Osteoblast (primary cell): Measurements from ENCODE around the gene AFAP1L2. TPM values are rescaled to one million over a fixed set of nuclear protein-coding genes. Genes with fewer than 3 reads are reported as not detected.

Experiments
- DNase-seq: peaks from one replicate; pipeline ENCODE4 v3.0.0; 2011; ENCODE audit warnings: low spot score, mixed read lengths; ENCODE audit not compliant: insufficient read length; ENCODE audit errors: missing footprints
- H2AFZ ChIP-seq: 2 replicates; pipeline ENCODE4 v1.6.0; 2011; ENCODE audit warnings: mild to moderate bottlenecking, low read length
- H3K27ac ChIP-seq: 2 replicates; pipeline ENCODE4 v1.5.1; 2011; ENCODE audit warnings: mild to moderate bottlenecking, low read depth, low read length, moderate library complexity
- H3K27me3 ChIP-seq: 2 replicates; pipeline ENCODE4 v1.6.0; 2012; ENCODE audit warnings: mild to moderate bottlenecking, control low read depth, inconsistent platforms, low read length, moderate library complexity; ENCODE audit not compliant: insufficient read depth
- H3K36me3 ChIP-seq: 2 replicates; pipeline ENCODE4 v1.5.1; 2011; ENCODE audit warnings: mild to moderate bottlenecking, low read length, control low read depth, moderate library complexity; ENCODE audit not compliant: insufficient read depth
- H3K4me1 ChIP-seq: 2 replicates; pipeline ENCODE4 v1.5.1; 2011; ENCODE audit warnings: mild to moderate bottlenecking, low read length, control low read depth, moderate library complexity; ENCODE audit not compliant: insufficient read depth
- H3K4me2 ChIP-seq: 2 replicates; pipeline ENCODE4 v1.6.0; 2011; ENCODE audit warnings: mild to moderate bottlenecking, low read length; ENCODE audit not compliant: insufficient read depth
- H3K4me3 ChIP-seq: fragments of 200-600 bp; sonication (generic); 3 replicates; pipeline ENCODE4 v1.5.1; 2012; ENCODE audit warnings: mild to moderate bottlenecking, low read length, inconsistent platforms; ENCODE audit not compliant: insufficient read depth
- H3K79me2 ChIP-seq: 2 replicates; pipeline ENCODE4 v1.6.0; 2012; ENCODE audit warnings: mild to moderate bottlenecking, low read length, control low read depth, inconsistent platforms; ENCODE audit not compliant: insufficient read depth
- H3K9me3 ChIP-seq: 2 replicates; pipeline ENCODE4 v1.5.1; 2011; ENCODE audit warnings: low read depth, low read length, control low read depth
- H4K20me1 ChIP-seq: 2 replicates; pipeline ENCODE4 v1.6.0; 2012; ENCODE audit warnings: mild to moderate bottlenecking, low read length, control low read depth; ENCODE audit not compliant: insufficient read depth
- total RNA-seq: library from RNA; depleted of rRNA; stranded (reverse); fragments of >200 nt; gene quantifications from 2 replicates; pipeline ENCODE4 v1.2.3, GENCODE V29; 2012
- TF ChIP-seq, protein P1 (sequence below): IDR thresholded peaks from 2 replicates; pipeline ENCODE4 v1.5.1; 2011; ENCODE audit warnings: mild to moderate bottlenecking, low read depth, low read length, moderate library complexity; ENCODE audit errors: extremely low read depth

The AFAP1L2 gene
- total RNA-seq, 1 donor: 0.36 TPM

DNA sequence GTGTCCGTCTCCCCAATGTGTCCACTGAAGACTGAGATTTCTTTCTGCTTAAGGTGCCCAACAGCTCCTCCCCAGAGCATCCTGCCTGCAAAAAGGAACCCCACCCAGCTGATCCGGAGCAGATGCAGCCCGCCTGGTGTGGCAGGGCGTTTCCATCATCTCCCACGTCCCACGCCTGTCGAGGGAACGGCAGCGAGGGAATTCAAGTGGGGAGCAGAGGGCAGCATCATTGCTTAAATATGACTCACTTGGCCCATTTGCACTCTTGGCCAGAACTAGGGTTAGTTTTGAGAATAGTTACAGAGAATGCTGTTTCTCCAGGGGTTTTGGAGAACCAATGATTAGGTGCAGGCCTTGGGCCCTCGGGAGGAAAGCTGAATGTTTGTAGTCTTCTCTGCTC, 144.5 kb downstream of the AFAP1L2 start:
- Histone ChIP-seq H3K27me3 (peaks cover 4% of the 10 kb centered on the region), H2AFZ (no peak overlapping the region), H3K4me1 (peaks cover 15% of the 10 kb centered on the region), H3K4me2 (no peak overlapping the region), H3K4me3 (no peak overlapping the region), H3K27ac (no peak overlapping the region), H3K9me3 (no peaks in the 10 kb centered on the region), H3K36me3 (no peaks in the 10 kb centered on the region), H3K79me2 (no peaks in the 10 kb centered on the region), H4K20me1 (no peaks in the 10 kb centered on the region)
- no peak for DNase-seq
- TF ChIP-seq, protein P1, sequence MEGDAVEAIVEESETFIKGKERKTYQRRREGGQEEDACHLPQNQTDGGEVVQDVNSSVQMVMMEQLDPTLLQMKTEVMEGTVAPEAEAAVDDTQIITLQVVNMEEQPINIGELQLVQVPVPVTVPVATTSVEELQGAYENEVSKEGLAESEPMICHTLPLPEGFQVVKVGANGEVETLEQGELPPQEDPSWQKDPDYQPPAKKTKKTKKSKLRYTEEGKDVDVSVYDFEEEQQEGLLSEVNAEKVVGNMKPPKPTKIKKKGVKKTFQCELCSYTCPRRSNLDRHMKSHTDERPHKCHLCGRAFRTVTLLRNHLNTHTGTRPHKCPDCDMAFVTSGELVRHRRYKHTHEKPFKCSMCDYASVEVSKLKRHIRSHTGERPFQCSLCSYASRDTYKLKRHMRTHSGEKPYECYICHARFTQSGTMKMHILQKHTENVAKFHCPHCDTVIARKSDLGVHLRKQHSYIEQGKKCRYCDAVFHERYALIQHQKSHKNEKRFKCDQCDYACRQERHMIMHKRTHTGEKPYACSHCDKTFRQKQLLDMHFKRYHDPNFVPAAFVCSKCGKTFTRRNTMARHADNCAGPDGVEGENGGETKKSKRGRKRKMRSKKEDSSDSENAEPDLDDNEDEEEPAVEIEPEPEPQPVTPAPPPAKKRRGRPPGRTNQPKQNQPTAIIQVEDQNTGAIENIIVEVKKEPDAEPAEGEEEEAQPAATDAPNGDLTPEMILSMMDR: no peak

DNA sequence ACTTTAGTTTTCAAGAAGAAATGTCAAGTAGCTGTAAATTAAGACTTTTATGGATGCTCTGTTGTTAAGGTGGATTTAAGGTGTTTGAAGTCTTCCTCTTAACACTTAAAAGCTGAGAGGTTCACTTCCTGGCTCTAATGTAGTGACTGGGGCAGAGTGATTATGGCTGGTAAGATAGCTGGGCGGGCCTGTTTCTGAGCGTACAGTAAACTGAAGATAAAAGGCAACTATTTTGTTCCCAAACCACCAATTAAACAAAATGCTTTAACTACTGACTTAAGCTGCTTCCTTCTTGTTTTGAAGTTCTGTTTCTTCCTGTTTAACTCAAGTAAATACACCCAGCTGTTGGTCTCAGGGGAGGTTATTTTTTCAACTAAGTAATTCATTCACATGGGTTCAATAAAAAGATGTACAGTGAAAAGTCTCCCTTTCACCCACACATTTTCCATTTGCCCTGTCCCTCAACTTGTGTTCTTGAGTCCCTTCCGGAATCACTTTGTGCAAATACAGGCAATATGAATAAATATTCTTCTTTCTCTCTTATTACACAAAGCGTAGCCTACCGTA, 145.9 kb downstream of the AFAP1L2 start:
- H3K36me3 ChIP-seq: no peaks in the 10 kb centered on the region
- TF ChIP-seq, protein P1: no peak
- no peak overlapping the region for H3K27ac ChIP-seq
- peaks cover 15% of the 10 kb centered on the region for H3K4me1 ChIP-seq
- H4K20me1 ChIP-seq: no peaks in the 10 kb centered on the region
- H3K27me3 ChIP-seq: peaks cover 4% of the 10 kb centered on the region
- H3K79me2 ChIP-seq: no peaks in the 10 kb centered on the region
- no peak for DNase-seq
- no peak overlapping the region for H3K4me3 ChIP-seq
- H3K4me2 ChIP-seq: no peak overlapping the region
- H3K9me3 ChIP-seq: no peaks in the 10 kb centered on the region
- no peak overlapping the region for H2AFZ ChIP-seq

DNA sequence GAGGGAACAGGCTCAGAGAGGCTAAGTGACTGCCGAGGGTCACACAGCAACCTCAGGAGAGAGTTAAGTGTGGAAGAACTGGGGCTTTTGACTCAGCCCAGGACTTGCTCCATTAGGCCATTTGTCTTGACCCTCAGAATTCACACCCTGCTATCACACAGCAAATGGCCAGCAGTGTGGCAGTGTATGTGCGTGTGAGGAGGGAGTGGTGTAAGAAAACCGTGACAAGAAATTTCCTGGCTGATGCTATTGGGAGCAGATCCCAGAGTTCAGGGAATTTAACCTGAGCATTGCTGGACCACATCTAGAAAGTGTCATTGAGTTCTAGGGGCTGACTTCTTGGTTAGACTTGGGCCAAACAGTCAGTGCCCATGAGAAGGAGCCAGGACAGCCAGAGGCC, 146.8 kb downstream of the AFAP1L2 start:
- H3K4me3 ChIP-seq: no peak overlapping the region
- H3K36me3 ChIP-seq: no peaks in the 10 kb centered on the region
- H3K27ac ChIP-seq: no peak overlapping the region
- peaks cover 15% of the 10 kb centered on the region for H3K4me1 ChIP-seq
- peaks cover 4% of the 10 kb centered on the region for H3K27me3 ChIP-seq
- TF ChIP-seq, protein P1: no peak
- no peak overlapping the region for H2AFZ ChIP-seq
- H3K9me3 ChIP-seq: no peaks in the 10 kb centered on the region
- no peak overlapping the region for H3K4me2 ChIP-seq
- no peaks in the 10 kb centered on the region for H4K20me1 ChIP-seq
- no peaks in the 10 kb centered on the region for H3K79me2 ChIP-seq
- no peak for DNase-seq

DNA sequence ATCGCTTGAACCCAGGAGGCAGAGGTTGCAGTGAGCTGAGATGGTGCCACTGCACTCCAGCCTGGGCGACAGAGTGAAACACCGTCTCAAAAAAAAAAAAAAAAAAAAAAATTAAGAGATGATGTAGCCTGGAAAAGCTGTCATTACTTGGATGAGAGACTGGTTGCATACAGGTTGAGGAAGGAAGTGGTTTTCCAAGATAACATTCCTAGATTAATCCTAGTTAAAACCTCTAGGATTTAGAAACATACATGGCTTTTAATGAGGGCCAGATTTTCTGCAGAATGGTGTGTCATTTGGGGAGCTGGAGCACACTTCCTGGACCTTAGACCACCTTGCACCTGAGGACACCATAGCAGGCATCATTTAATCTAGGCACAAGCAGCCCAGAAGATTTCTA, 147.5 kb downstream of the AFAP1L2 start:
- no peak for DNase-seq
- H3K27me3 ChIP-seq: peaks cover 4% of the 10 kb centered on the region
- H3K4me3 ChIP-seq: no peak overlapping the region
- no peak overlapping the region for H3K27ac ChIP-seq
- no peak overlapping the region for H3K4me2 ChIP-seq
- H3K36me3 ChIP-seq: no peaks in the 10 kb centered on the region
- H4K20me1 ChIP-seq: no peaks in the 10 kb centered on the region
- TF ChIP-seq, protein P1: no peak
- H3K4me1 ChIP-seq: peaks cover 15% of the 10 kb centered on the region
- no peaks in the 10 kb centered on the region for H3K79me2 ChIP-seq
- no peak overlapping the region for H2AFZ ChIP-seq
- H3K9me3 ChIP-seq: no peaks in the 10 kb centered on the region
